HG02759 (cell line): ENCODE data around the gene HK2.
A peak's percentile ranks its signal among the peaks of the same experiment; 100 is the strongest.
"Not testable (repeated sequence)": the region's sequence is repeated elsewhere in the genome, so short reads cannot be mapped to it uniquely, and the experiment has no call there.

Source experiments
- ATAC-seq: cut with Tn5 transposase; IDR thresholded peaks from one replicate; pipeline ENCODE4 v1.9.1; 2021; ENCODE audit warnings: mild to moderate bottlenecking, moderate library complexity; ENCODE audit not compliant: unreplicated experiment

HK2 gene

GRCh38 chr2:74876081-74876886 is 42.4 kb downstream of the HK2 start:
- ATAC-seq, result peak; percentile 84

DNA sequence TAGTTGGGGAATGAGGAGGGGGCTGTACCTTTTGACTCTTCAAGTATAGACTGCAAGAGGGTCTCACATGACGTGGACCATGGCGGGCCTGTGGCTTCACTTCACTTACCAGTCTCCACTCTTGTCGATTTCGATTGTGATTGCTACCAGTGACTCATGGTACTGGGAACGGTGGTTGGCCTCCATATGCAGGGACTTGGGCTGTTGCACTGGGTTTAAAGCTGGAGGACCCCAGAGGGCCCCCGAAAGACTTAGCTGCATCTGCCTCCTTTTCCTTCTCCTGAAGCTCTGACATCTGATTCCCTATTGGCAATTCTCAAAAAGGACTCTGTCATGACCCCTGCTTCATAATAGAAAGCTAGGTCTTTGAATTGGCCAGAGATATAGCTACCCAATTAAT is 43.4 kb downstream of the HK2 start:
- ATAC-seq, result no peak

- ATAC-seq, result no peak
Measured at GRCh38 chr2:74877781-74878433, 44.0 kb downstream of the HK2 start.

DNA sequence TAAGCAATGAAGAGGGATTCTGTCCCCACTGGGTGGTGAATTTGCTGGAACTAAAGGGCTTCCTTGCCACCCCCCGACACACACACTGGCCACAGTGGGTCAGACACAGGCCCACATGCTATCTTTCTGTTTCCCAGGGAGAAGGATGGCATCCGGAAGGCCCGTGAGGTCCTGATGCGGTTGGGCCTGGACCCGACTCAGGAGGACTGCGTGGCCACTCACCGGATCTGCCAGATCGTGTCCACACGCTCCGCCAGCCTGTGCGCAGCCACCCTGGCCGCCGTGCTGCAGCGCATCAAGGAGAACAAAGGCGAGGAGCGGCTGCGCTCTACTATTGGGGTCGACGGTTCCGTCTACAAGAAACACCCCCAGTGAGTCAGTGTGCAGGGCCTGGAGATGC is 44.6 kb downstream of the HK2 start:
- ATAC-seq, result no peak

- ATAC-seq, result no peak
Measured at GRCh38 chr2:74880054-74880728, 46.3 kb downstream of the HK2 start.

DNA sequence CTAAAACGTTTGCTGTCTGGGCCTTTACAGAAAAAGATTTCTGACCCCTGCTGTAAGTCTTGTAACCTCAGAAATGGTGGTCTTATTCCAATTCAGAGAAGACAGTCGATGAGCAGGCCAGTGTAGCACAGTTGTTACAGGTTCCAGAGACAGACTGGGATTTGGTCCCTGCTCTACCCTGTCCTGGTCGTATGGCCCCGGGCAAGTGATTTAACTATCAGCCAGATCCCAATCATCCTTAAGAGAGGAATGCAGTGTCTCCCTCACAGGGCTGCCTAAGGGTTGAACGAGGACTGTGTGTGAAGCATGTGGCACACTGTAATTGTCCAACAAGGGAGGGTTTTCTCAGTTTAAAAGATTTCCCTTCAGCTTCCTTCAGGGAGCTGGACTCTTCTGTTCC is 47.2 kb downstream of the HK2 start:
- no peak for ATAC-seq

DNA sequence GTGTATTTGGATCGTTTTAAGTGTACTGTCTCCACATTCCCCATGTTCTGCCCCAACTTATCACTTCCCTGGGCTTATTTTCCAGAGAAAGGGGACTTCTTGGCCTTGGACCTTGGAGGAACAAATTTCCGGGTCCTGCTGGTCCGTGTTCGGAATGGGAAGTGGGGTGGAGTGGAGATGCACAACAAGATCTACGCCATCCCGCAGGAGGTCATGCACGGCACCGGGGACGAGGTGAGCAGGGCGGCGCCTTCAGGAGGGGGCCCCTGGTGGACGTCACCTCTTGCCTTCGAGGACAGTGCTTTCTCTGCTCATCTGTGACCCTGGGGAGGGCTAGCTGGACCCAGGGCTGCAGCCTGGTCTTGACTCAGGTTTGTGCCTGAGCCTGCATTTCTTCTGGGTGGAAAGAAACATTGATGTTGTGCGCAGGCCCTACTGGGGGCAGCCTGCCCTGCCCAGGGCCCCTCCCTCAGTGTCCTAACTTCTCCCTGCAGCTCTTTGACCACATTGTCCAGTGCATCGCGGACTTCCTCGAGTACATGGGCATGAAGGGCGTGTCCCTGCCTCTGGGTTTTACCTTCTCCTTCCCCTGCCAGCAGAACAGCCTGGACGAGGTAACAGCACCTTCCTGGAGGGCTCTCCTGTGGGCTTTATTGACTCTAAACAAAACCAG is 47.8 kb downstream of the HK2 start:
- no peak for ATAC-seq

DNA sequence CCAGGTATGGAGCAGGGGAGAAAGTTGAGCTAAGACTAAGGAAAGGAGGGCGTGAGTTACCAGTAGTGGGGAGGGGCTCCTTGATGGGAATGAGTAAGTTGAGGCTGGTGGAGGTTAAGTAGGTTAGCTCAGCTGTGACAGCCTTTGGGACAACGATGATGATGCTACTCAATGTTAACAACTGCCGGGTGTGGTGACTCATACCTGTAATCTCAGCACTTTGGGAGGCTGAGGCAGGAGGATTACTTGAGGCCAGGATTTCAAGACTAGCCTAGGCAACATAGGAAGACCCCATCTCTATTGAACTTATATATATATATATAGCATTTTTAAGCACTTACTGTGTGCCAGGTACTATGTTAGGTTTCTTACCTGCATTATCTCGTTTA is 48.4 kb downstream of the HK2 start:
- ATAC-seq, result no peak

DNA sequence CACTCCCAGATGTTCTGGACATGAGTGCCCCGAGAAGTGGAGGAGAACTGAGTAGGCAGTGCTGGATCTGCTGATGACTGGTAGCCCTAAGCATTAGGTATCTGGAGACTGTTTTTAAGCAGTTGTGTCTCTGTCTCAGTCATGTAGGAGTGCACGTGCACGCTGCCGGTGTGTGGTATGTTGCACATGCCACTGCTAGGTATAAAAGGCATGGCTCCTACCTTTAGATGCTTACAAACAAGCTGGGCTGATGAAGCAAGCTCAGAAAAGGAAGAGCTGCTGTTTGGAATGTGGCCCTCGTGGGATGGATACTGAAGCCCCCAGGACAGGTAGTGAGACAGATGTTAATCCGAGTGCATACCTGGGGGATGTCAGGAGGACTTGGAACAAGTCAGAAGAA is 49.1 kb downstream of the HK2 start:
- ATAC-seq, result no peak

DNA sequence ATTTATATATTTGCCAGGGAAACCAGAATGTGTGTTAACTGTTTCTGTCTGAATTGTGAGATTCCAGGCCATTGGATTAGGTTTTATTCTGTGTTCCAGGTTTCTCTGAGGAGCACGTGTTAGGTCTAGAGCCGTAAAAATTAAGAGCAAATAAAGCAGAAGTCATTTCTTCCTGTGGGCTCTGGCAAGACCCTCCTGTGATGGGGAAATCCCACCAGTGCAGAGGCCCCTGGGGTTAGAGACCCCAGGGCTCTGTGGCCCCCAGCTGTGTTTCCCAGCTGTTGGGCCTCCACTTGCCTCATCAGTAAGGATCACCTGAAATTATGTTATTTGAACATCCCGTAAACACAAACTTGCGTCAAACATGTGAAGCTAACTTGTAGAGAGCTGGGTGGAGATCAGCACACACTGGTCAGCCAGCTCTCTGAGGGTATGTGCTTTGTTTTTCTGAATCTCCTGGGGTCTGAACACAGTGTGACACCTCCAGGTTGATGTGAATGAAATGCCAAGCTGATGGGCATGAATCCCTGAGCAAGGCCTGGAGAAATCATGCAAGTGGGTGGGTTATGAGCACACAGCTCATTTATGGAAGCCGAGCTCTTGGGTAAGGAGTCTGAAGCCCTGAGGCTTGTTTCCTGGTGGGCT is 50.3 kb downstream of the HK2 start:
- no peak for ATAC-seq

DNA sequence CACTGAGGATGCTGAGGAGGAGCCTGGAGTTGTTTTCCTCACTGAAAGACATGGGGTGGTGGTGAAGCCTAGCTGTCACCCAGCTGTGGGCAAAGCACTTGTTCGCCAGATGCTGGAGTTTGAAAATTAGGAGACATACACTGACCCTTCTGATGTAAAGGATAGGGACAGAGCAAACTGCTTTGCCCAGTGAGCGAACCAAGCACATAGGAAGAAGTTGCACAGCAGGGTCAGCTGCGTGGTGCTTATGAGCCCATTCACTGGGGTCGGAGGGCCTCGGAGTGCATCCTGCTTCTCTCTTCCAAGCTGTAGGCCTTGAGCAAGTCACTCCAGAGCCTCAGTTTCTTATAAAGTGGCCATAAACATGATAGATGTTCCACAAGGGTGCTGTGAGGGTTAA is 50.9 kb downstream of the HK2 start:
- no peak for ATAC-seq

DNA sequence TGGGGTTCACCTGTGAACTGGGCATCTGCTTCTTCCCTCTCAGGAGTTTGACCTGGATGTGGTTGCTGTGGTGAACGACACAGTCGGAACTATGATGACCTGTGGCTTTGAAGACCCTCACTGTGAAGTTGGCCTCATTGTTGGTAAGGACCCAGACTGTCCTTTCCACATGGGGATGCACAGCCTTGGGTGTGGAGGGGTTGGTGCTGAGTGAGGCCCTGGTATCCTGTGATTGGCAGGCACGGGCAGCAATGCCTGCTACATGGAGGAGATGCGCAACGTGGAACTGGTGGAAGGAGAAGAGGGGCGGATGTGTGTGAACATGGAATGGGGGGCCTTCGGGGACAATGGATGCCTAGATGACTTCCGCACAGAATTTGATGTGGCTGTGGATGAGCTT is 52.3 kb downstream of the HK2 start:
- ATAC-seq, result no peak

DNA sequence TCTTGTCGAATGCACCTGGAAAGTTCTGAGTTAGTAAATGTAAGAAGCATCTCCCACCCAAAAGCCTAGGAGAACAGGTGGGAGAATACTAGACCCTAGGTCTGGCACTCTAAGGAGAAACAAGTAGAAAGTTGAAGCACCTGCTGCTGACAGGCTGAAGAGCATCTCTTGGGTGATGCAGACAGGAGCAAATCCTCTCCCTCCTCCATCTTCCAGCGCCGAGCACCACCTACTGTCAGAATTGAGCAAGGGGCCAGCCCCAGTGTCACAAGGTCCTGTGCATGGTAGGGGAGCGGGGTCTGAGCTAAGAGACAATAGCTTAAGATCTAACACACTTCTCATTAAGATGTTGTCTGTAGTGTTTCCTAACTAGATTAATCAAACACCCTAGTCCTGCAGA is 52.9 kb downstream of the HK2 start:
- no peak for ATAC-seq

DNA sequence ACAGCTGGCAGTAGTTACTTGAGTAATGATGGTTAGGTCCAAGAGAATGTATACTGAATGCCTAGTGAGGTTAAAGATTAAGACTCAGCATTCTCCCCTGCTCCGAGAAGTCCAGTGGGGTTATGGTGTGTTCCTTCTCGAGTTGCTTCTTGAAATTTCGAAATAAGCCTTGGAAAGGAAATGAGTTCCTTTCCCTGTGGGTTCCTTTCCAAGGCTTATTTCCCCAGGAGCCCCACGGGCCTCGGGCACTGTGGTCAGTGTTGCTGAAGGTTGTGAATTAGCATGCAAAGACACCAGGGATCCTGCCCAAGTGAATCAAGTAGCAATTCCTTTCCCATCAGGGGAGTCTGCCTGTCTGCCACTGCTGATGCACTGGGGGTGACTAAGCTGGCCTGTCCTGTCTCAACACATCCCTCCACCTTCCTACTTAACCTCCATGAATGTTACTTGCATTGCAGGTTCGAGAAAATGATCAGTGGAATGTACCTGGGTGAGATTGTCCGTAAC is 53.6 kb downstream of the HK2 start:
- ATAC-seq, result no peak

DNA sequence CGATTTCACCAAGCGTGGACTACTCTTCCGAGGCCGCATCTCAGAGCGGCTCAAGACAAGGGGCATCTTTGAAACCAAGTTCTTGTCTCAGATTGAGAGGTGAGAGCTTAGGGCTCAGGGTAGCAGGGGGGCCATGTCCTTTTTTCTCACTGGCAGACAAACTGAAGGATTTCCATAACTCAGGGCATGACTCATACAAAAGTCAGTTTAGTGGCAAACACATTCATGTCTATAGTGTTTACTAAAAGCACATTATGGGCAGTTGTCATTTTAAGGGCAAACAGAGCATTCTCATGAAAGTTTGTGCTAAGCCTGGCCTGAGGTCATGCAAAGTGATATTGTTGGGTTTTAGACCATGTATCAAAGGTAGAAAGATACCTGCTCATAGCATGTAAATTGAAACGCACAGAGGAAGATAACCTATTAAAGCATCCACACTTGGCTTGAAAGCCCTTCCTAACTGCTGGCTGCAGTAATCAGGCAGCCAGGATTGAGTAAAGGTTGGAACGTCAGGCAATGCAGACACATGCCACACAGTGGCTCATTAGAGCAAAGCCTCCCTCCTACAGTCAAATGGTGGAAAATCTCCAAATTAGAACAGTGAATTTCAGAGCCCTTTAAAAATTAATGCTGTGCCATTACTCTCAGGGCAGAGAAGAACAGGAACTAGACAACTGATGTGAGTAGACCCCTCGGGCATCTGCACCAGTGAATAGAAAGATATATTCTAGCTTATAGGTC is 54.2 kb downstream of the HK2 start:
- ATAC-seq, result no peak

DNA sequence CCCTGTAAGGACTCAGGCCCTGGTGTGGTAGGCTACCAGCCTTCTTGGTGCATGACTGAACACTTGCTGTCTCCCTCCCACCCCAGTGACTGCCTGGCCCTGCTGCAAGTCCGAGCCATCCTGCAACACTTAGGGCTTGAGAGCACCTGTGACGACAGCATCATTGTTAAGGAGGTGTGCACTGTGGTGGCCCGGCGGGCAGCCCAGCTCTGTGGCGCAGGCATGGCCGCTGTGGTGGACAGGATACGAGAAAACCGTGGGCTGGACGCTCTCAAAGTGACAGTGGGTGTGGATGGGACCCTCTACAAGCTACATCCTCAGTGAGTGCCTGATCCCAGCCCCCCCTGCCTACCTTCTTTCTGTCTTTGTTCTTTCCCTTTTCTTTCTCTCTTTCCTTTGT is 55.2 kb downstream of the HK2 start:
- no peak for ATAC-seq

- no peak for ATAC-seq
Measured at GRCh38 chr2:74890711-74891110, 56.8 kb downstream of the HK2 start.

- no peak for ATAC-seq
Measured at GRCh38 chr2:74891136-74891764, 57.3 kb downstream of the HK2 start.

DNA sequence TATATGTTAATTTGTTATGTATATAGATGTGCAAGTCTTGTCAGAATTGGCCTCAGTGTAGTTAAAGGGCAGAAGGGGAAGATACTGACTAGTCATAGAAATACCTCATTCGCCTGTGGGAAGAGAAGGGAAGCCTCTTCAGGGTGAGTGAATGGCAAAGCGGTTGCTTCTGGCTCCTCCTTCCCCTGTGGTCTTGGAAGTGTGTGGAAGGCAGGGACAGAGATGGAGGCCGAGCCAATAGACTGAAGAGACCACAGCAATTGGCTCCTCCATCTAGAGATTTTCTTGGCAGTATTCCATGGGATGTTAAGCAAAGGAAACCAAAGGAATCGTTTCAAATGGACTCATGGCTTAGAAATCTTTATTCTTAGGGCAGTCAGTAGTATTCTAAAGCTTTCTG is 57.9 kb downstream of the HK2 start:
- ATAC-seq, result not testable (repeated sequence)

DNA sequence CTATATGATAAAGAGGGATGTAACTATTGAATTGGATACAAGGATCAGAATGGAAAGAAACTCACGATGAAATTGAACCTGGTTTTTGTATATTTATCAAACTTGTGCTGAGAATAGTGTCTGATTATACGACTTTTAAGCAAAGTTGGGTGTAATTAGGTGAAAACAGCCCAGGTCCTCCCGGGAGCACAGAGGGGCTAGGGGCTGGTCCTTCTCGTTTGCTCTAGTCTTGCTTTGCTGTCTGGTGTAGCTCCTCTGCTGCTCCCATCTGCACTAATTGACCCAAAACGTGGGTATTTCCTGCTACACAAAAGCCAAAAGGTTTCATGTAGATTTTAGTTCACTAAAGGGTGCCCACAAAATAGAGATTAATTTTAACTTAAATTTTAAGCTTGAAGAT is 58.7 kb downstream of the HK2 start:
- ATAC-seq, result no peak
